SIG-M5 treated with dmso at 0.1 percent for 504 hours (cell line): ENCODE data around the gene SPON1.
"Not testable (repeated sequence)": the region's sequence is repeated elsewhere in the genome, so short reads cannot be mapped to it uniquely, and the experiment has no call there.

Experiments
- DNase-seq: peaks from one replicate; lab custom pipeline; 2025; ENCODE audit not compliant: unreplicated experiment; lab: John Stamatoyannopoulos, UW

Gene SPON1

DNA sequence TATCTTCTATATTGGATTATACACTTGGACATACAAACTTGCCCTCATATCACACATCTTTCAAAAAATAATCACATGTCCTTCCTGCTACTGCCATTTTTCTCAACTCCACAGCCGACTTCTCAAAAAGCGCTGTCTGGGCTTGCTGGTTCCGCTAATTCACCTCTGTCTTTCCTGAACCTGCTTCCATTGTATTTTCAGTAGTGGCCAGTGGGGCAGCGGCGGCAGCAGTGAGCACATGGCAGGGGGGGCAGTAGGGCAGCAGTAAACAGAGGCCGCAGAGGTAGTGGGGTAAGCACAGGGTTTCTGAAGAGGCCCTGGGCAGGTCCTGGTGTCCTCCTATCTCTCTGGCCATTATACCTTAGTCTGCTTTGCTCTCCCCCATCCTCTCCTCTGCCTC, 270.1 kb downstream of the SPON1 start:
- DNase-seq: no peak

DNA sequence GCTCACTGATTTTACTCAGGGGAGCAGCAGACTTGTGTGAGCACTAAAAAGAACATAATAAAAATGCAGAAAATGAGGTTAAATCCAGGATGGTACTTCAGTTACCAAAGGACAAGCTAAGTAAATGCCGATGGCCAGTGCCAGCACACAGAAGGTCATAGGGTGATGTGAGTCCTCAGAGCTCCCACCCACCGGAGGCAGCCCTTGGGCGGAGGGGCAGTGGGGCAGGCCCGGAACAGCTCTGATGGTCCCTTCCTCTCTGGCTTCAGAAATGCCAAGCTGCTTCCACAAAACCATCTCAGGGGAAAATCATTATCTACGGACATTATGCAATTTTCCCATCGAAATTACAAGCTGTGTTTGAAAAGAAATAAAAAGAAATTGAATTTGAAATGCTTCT, 271.9 kb downstream of the SPON1 start:
- DNase-seq: no peak

DNA sequence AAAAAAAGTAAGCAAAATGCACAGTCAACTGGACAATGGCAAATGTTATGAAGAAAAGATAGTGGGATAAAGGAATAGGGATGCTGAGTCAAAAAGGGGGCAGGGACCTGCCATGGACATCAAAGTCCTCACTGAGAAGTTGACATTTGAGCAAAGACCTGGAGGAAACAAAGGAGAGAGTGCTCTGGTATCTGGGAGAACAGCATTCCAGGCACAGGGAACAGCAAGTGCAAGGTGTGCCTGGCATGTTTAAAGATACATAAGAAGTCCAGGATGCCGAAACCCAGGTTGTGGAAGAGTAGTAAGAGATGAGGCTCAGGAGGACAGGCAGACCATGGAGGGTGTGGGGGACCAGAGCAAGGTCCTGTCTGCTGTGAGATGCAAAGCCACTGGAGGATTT, 273.2 kb downstream of the SPON1 start:
- no peak for DNase-seq

DNA sequence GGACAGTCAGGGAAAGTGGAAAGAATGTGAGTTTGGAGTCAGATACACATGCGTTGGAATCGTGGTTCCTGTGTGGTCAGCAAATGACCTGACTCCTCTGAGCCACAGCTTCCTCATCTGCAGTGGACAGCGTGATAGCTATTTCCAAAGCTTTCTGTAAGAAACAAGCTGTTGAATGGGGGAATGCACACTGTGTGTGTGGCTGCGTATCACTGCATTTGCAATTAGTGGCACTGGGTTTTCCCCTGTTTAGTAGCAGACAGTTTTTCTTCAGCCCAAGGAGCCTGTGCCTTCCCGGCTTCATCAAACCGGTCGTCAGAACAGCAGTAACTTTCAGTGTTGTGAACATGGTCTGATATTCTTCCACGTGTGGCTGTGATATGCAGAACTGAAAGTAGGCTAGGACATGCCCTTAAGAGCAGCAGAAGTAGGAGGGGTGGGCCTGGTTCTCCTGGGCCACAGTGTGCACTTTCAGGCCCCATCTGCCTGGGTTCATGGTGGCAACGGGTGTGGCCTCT, 275.0 kb downstream of the SPON1 start:
- peak; percentile 56 for DNase-seq

DNA sequence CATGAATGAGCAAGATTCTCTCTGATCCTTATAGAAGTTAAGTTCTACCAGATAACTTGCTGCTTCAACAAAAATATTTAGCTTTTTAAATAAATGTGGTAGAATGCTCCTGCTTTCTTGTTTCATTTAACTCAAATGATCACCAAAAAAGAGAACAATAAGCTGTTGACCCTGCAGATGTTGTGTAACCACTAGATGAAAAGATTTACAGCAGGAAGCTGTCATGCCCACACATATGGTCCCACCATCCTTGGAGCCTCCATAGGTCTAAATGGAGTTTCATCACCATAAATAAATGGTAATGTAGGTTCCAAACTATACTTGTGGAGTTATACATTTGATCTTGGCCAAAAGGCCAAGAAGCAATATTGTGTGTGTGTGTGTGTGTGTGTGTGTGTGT, 277.7 kb downstream of the SPON1 start:
- no peak for DNase-seq

DNA sequence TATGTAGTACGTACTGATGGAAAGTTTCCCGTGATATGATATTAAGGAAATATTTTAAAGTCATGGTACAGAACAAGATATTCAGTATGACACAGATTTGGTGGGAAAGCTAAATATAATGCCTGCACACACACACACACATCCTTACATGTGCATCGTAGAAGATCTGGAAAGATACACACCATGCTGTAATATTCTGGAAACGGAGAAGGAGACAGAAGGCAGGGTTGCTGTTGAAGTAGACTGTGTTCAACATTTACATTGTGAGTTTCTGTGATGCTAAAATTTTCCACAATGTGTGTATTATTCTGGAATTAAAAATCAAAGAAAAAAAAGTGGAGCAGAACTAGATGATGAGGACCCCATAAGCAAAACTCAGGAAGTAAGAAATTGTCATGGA, 278.4 kb downstream of the SPON1 start:
- no peak for DNase-seq

DNA sequence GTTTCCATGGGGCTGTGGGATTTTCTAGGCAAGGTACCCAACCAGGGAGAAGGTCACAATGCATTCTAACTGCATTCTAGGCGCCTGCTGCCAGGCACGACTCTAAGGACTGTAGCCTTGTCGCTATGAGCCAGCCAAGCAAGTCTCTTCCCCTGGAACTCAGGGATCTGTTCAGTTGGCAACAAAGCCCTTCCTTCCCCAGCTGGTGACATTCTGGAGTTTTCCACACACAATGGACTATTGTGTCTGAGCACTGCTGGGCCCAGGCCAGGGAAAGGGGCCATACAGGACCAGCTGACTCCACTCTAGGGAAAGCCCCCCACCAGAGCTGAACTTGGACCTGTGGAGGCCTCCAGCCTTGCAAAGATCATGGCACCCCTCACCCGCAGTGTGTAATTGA, 279.7 kb downstream of the SPON1 start:
- DNase-seq: no peak

DNA sequence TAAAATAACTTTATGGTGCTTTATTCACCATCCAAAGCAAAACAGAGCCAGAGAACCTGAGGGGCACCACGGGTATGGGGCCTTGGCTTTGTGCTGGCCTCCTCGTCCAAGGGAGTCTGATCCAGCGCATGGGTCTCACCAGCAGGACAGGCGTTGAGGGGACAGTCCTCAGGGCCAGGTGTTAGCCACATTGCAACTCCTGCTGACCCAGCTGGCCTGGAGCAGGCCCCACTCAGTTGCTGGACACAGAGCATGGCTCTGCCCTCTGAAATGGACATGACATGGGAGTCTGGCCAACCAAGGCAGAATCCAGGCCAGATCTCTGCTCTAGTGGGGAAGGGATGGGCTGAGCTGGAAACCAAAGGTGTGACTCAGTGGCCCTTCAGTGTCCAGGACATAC, 280.2 kb downstream of the SPON1 start:
- no peak for DNase-seq

DNA sequence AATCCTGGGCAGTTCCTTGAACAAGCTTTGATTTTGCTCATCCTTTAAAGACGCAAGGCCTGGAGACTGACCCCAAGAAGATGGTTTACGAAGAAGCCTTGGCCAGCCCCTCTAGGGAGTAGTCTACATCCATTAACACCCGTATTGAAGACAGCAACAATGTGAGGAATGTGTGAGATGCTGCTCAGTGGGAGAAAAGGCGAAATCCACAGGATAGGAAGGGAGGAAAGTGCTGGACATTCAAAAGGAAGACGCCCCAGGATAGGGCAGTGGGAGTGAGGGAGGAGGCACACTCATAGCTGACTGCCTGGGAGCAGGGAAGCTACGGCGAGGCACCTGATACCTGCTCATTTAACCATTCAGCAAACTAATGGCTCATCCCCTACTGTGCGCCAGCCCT, 282.4 kb downstream of the SPON1 start:
- DNase-seq: no peak

DNA sequence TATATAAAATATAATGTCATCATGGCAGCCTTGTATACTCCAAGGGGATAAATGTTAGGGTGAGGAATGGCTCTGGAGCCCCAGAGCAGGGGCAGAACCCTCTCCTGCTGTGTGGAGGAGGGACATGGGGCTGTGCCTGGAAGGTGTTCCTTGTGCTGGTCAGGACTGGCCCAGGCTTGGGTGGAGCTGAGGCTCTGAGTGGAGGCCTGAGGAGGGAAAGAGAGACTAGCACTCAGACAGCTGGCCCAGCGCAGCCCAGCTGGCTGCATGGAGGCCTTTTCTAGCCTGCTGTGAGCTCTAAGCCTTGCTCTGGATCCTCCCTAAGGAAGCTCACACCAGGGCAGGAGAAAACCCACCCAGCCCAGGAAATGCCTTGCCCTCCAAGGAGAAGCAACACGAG, 282.9 kb downstream of the SPON1 start:
- no peak for DNase-seq

DNA sequence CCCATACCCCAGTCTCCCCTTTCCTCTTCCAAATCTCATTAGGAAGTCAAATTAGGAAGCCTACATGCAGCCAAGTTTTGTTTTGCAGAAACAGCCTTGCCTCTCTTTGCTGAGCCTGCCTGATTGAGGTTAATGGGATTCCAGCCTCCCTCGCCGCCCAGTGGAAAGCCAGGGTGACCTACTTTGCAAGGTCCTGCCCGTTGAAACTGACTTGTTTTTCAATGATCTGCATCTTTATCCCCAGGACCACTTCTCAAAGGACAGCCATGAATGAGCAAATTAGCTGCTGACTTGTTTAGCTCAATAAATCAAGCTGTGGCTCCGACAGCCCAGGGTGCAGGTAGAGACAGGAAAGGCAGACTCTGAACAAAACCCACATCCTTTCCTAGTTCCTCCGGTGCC, 286.1 kb downstream of the SPON1 start:
- no peak for DNase-seq

DNA sequence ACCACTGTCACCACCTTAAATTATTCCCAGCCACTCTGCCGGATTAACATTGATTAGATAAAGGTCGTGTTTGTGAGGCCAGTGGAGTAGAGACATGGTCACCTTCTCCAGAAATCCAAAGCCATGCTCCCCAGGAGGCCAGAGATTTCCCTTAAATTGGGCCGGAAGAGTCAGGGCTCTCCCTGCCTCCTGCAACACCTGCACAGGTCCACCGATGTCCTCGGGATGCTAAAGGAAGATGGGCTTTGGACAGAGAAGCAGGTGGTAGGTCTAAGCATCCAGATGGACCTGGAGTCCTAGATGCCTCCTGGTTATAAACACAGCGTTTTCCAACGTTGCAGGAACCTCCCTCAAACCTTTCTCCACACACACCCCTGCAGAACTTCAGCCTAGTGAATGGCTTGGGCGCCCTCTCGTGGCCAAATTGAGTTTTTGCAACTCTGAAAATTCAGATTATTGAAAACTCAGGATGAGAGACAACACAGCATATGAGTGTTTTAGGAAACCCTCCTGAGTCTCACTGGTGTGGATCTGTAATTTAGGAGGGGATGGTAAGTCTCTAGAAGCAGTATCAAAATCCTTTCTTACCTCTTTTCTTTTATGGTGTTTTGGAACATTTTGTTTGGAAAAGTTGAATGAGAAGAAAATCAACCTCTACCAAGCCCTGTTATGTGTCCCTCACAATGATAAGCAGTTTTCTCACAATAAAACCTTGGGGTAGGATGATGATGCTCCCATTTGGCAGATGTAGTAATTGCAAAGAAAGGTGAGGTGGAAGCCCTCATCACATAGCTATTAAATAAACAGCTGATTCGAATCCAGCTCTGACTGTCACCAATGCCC, 286.8 kb downstream of the SPON1 start:
- peak; percentile 61 for DNase-seq

DNA sequence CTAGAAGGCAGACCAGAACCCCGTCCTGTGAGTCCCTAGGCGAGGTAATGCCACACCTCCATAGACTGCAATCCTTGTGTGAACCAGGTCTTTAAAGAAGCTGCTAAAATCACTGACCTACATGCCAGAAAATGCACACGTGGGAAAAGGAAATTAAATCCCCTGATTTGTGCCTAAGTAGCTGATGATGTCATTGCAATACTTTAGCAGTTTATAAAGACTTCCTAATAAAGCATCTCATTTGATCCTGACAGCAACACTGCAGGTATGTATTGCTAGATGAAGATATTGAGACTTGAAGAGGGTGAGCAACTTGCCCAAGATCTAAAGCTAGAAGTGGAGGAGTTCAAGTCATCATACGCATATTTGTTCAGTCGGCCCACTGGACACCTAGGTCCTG, 289.2 kb downstream of the SPON1 start:
- no peak for DNase-seq

DNA sequence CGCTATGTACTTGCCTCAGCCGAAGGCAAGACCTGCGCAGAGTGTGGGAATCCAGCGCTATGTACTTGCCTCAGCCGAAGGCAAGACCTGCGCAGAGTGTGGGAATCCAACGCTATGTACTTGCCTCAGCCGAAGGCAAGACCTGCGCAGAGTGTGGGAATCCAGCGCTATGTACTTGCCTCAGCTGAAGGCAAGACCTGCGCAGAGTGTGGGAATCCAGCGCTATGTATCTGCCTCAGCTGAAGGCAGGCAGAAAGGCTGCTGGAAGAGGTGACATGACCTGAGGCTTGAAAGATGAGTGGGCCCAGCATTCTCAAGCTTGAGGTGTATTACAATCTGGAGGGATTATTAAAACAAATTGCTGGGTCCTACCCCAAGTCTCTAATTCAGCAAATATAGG, 290.0 kb downstream of the SPON1 start:
- DNase-seq: not testable (repeated sequence)

DNA sequence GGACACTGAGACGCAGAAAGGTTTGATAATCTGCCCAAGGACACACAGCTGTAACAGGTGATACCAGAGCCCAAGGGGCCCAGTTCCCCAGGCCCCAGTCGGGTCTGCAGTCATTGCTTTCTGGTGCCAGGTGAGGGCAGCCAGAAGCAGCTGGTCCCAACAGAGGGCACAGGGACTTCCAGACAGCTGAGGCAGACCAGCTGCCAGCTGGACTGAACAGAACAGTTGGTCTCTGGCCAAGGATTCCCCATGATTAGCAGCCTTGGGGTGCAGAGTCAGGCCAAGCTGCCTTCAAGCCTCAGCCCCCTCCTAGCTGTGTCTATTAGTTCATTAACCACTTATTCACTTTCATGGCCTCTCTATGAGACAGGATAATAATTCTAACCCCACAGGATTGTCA, 290.9 kb downstream of the SPON1 start:
- no peak for DNase-seq

DNA sequence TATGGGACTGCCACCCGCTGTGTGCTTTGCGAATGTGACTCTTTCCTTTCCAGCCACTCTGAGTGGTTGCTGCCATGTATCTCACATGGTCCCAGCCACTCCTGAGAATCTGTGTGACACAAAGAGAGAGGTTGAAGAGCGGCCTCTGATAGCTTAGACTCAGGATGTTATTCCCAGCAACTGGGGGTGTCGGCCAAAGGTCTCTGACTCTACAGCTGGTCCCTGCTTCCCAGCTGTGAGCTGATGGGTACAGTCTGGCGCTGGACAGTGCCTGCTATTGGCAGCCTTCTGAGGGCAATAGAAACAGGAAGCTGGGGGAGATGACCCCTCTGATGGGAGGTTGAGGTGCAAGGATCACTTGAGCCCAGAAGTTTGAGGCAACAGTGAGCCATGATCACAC, 291.3 kb downstream of the SPON1 start:
- no peak for DNase-seq

DNA sequence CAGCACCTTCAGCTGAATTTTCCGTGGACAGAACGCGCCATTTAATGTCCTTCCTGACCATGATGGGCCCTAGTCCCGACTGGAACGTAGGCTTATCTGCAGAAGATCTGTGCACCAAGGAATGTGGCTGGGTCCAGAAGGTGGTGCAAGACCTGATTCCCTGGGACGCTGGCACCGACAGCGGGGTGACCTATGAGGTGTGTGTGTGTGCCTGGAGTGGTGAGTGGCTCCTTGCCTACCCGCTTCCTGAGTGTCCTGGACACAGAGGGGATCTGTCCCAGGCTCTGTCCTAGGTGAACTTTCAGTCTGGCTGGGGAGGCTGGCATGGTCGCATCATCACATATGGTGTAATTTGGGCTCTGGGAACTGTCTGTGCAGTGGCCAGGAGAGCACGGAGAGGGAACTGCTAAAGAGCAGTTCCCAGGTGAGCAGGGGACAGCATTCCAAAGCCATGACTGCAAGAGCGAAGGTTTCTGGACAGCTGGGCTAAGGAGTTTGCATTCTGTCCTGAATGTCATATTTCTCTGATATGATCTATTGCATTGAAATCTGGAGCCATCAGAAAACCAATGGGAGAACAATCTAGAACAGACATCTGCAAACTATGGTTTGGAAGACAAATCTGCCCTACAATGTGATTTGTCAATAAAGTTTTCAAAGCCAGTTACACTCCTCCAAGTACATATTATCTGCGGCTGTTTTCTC, 292.2 kb downstream of the SPON1 start:
- no peak for DNase-seq

DNA sequence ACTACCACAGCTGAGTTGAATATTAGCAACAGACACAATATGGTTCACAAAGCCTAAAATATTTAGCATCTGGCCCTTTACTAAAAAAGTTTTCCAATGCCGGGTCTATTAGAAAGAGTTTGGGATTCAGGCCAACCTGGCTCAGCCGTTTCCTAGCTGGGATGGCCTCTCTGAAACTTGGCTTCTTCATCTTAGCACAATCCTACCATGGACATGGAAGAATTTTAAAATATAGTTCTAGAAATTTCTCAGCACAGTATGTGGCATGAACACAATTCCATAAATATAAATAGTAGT, 292.7 kb downstream of the SPON1 start:
- no peak for DNase-seq

DNA sequence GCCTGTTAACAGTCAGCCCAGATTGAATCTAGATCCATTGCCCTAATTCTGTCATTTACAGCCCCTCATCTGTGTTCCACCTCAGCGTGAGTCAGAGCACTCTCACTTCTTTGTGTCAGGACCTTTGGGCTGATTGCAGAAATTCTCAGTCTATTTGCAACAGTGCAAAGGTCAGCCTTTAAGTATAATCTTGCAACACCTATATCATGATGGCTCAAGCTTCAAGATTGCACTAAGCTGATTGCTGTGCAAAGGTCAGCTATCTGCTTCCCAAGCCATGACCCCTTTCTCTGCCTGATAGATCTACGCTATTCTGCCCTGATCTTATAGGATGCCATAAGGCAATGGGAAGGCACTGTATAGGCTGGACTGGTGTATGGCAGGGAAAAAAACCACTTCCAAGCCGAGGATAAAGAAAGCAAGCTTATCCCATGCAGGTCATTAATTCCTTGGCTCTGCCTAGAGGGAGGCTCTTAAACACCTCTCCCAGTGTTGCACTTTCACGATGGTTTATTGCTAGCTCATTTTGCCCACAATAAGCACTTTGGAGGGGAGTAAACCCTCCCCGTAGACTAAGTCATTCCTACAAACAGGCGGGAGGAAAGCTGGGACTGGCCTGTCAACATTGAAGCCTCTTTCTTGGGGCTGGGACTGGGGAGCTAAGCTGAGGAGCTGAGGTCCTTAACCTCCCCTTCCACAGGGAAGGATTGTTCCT, 295.9 kb downstream of the SPON1 start:
- peak; percentile 18 for DNase-seq

DNA sequence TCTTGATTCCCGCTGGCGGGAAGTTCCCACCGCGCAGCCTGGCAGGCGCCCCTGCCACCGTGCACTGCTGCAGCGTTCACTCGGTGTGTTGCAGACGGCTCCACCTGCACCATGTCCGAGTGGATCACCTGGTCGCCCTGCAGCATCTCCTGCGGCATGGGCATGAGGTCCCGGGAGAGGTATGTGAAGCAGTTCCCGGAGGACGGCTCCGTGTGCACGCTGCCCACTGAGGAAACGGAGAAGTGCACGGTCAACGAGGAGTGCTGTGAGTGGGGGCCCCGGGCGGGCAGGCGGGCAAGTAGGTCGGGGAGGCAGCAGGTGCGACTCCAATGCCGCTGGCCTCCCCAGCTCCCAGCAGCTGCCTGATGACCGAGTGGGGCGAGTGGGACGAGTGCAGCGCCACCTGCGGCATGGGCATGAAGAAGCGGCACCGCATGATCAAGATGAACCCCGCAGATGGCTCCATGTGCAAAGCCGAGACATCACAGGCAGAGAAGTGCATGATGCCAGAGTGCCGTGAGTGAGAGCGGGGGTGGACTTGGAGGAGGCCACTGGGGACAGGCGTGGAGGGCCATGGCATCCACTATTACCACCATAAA, 296.8 kb downstream of the SPON1 start:
- no peak for DNase-seq

DNA sequence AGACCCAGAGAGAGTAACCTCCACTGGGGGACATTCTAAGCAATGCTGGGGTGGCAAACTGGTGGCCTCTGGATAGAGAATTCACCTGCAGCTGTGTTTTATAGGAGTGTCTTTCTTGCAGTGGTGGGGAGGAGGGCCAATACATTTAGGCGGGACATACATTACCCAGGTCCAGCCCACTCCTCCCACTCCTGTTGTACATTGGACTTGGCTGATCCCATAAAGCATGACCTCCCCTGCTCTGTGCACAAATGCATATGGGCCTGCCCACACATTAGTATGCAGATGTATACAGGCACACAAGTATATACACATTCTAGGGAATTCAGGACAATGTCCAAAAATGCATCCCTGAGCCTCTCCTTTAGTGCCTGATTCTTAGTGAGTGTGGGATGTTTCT, 297.4 kb downstream of the SPON1 start:
- DNase-seq: no peak

DNA sequence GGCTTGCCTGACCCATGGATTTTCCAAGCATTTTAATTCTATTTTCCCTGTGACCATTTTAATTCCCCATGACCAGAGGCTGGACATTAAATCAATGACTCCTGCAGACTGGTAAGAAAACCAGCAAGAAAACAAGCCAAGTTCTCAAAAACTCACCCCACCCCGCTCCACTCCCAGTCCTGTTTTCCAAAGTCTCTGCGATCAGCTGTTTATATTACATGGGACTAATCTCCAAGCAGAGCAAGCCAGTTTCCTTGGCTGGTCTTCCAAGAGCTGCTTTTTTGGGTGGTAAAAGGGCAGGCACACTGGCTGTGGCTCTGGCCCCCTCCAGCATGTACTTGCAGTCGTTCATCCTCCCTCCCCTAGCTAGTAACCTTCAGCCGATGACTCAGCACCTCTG, 298.5 kb downstream of the SPON1 start:
- no peak for DNase-seq
